Stromal cell of bone marrow (primary cell): ENCODE results near the gene FHIP1B.

Source experiments
- DNase-seq: peaks from one replicate; pipeline ENCODE4 v3.0.0-alpha.2; 2012; ENCODE audit warnings: low read depth

Gene FHIP1B

DNA sequence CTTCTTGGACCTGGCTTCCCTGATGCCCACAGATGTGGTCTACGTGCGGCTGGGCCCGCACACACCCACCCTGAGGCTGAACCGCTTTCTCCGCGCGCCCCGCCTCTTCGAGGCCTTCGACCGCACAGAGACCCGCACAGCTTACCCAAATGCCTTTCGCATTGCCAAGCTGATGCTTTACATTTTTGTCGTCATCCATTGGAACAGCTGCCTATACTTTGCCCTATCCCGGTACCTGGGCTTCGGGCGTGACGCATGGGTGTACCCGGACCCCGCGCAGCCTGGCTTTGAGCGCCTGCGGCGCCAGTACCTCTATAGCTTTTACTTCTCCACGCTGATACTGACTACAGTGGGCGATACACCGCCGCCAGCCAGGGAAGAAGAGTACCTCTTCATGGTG is 5.7 kb upstream of the FHIP1B start:
- no peak for DNase-seq

DNA sequence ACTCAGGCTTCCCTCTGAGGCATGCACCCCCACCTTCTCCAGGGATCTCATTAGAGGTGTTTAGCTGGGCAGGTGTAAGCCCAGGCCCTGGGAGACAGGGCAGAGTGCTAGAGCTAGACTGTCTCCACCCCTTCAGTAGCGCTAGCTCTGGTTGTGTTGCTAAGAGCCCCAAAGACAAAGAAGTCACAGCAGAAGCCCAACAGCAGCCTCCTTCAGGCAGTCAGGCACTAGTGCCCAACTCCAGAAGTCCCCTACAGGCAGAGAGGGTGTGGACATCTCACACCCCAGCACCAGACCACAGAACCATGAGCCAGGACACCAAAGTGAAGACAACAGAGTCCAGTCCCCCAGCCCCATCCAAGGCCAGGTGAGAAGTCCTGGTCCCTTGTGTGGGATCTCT is 4.5 kb upstream of the FHIP1B start, which contains the start of gene CNGA4:
Gene CNGA4, plus strand, starts transcription at position 188 of the 400 bp plus-strand sequence. Its CDS starts 118 bp downstream, at position 306.
- DNase-seq = no peak

- no peak for DNase-seq
These were observed 3.4 kb upstream of the FHIP1B start for GRCh38 chr11:6237761-6238302.

DNA sequence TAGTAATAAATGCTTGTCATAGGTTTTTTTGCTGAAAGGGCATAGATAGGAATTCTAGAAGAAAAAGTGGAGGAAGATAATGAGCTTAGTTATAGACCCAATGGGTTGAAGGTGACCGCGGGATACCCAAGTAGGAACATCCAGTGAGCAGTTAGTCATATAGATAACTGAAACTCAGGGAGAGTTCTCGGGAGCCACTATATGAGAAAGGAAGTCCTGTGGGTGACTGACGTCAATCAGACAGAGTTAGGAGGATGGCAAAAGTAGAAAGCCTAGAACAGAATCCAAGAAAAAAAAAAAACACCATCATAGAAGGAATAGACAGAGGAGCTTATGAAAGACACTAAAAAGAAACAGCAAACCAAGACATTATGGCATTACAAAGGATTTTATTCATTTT is 2.8 kb upstream of the FHIP1B start:
- no peak for DNase-seq

- DNase-seq = no peak
These were observed 451 bp downstream of the FHIP1B start for GRCh38 chr11:6233984-6234386.

DNA sequence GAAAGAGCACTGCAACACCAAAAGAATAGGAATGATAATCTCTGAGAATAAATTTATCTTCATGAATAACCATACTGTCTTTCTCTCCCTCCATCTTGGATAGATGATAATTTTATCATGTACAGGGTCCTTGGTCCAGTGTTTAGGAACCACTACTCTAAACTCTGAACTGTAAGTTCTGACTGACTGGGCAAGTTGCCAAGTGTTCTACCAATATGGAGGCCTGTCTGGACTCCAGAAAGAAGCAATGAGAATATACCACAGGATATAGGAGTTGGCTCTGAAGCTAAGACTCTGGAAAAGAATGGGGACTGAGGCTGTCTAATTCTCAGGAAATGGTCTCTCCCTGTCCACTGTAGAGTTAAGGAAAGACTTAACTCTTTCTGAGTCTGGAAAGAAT is 1.5 kb downstream of the FHIP1B start:
- no peak for DNase-seq

DNA sequence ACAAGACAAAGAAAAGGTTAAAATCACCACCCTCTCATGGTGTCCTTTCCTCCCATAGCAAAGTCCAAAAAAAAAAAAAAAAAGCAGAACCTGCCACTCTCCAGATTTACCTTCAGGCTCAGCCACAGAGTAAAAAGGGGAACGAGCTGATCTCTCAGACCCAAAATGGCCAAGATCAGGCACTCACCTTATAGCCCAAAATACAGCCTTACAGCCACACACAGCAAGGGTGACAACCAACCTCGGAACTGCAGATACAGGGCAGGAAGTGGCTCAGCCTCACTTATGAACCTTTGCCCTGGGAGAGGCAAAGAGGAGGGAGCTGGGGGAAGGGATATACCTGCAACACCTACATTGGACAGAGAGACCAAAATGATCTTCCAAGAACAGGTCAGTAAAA is 4.5 kb downstream of the FHIP1B start:
- no peak for DNase-seq

DNA sequence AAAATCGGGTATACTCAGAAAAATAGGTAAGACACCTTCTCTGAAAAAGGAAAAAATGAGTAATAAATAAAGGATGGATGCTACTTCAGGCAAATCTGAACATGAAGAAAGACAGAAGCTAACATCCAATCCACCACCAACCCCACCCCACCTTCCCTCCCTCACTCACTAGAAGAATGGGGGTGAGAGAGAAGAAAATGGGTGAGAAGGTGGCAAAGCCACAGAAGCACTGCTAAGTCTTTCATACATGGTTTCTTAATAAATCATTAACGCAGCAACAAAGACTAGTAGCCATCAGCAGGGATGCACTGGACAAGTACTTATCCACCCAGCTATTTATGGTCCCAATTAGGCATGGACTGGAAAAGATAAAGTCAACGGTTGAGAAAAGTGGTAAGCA is 5.9 kb downstream of the FHIP1B start:
- DNase-seq = no peak

GRCh38 chr11:6225896-6226295 is 8.5 kb downstream of the FHIP1B start:
- DNase-seq = no peak

- DNase-seq = no peak
These were observed 9.4 kb downstream of the FHIP1B start for GRCh38 chr11:6225024-6225423.

DNA sequence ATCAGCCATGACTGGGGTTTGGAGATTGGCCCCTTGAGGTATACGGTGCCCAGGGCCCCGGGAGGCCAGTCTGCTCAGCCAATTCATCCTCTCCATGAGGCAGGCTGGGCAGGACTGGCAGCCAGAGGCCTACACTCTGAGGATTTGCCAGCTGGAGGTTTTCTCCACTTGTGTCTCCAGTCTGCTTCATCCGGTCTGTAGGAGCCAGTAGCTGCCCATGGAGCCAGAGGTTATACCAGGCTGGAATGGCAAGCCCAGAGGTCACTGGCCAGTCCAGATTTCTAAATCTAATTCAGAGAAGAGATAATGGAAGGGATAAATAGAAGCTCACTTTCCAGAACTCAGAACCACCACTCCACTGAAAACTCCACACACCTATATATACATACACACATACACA is 10.0 kb downstream of the FHIP1B start:
- no peak for DNase-seq

- DNase-seq = no peak
These were observed 10.6 kb downstream of the FHIP1B start for GRCh38 chr11:6223854-6224253.

- peak; percentile 98 for DNase-seq
These were observed 15.1 kb downstream of the FHIP1B start for GRCh38 chr11:6219359-6219758.

DNA sequence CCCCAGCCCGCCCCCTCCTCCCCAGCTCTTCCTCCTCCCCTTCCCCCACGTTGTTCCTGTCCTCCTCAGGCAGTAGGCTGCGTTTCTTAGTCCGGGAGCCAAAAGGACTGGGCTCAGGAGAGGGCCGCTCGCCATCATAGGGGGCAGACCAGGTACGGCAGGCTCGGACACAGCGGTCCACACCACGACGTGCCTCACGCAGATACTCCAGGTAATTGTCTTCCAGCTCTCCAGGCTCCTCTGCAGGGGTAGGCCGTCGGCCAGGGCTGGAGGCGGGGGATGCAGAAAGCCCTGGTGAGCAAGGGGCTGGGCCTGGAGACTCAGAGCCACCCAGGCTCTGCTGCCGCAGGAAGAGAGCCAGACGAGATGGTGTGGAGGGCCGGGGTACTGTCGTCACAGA is 16.7 kb downstream of the FHIP1B start:
- no peak for DNase-seq

DNA sequence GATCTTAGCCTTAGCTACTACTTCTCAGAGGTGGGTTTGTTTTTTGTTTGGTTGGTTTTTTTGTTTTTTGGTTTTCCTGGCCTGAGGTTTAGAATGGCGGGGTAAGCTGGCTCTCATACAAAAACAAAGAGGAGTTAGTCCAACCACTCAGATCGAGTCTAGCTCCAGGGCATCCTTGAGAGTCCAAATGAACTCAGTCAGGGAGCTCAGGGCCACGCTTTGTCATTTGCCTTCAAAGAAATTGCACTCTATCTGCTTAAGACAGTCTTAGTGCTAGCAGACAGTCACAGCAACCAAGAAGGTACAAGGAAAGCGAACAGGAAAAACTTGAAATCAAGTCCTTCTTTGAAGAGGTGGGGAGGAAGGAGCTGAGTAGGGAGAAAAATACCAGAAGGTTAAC is 17.9 kb downstream of the FHIP1B start:
- no peak for DNase-seq

GRCh38 chr11:6214530-6214929 is 19.9 kb downstream of the FHIP1B start:
- DNase-seq = no peak

- no peak for DNase-seq
These were observed 24.0 kb downstream of the FHIP1B start for GRCh38 chr11:6210274-6210955.

- DNase-seq = no peak
These were observed 24.6 kb downstream of the FHIP1B start for GRCh38 chr11:6209801-6210200.

DNA sequence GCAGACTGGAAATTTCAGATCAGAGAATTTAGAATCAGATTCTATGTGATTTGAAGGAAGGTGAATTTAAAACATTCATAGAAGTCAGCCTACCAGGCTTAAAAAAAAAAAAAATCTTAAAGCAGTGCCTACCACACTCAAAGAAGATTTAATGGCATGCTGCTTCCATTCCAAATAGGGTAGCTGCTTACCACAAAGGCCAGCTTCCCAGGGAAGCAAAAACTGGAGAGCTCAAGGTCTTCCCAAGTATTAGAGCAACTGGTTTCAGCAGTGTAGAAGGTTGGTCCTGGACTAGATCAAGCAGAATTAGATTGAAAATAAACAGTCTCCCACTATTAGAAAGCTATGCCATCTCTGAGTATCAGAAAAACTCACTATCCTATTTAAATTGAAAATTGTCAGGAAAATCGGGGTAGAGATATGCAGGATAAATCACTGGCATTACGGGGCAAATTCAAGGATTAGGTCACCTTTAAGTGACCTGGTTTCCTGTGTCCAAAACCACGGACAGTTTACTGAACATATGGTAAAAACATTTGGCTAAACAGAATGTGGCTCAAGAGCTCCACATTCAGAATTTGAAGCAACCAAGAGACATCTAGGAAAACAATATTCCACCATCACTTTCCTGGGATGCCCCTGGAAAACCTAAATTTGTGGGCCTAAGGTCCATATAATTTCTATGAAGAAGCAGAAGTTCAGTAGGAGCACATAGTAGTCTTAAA is 27.8 kb downstream of the FHIP1B start:
- no peak for DNase-seq

DNA sequence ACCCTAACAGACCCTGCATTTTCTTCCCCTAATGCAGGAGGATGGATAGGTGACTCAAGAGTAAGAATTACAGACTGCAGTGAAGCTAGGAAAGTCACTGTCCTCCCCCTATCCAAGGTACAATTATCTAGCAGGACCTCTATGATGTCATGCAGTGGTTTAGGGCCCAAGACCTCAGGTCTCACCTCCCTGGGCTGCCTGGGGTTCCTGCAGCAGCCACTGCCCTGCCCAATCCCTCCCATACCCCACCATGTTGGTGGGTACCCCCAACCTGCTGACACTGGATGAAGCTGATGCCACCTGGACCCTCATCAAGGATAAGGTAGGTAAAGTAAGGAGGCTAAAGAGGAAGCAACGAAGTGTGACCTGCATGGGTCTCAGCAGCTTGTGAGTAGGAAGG is 29.1 kb downstream of the FHIP1B start, which contains the start of gene C11orf42:
Gene C11orf42, plus strand, starts transcription at position 192 of the 400 bp plus-strand sequence. Its CDS starts 59 bp downstream, at position 251.
- no peak for DNase-seq

DNA sequence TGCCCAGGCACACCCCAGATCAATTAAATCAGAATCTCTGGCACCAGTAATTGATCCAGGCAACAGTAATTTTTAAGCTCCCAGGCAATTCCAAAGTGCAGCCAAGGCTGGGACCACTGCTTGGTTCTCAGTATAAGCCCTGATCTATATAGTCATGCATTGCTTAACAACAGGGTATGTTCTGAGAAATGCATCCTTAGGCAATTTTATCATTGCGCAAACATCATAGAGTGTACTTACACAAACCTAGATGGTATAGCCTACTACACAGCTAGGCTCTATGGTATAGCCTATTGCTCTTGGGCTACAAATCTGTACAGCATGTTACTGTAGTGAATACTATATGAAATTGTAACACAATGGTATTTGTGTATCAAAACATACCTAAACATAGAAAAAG is 29.7 kb downstream of the FHIP1B start:
- DNase-seq = no peak

DNA sequence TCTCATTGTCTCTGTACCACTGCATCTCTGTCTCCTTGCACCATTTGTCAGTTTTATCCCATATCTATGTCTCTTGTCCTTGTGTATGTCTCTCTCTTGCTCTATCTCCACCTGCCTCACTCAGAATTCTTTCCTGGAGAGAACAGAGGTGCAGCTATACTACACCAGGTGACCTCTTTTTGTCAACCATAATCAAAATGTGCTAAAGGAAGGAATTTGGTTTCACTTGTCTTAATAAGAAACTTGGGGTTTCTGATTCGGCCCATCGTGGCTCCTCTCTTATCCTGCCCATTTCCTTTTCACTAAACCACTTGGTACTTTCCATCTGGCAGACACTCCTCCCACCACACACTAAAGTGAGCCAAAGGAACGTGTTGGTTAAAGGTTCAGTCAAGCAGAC is 31.1 kb downstream of the FHIP1B start:
- DNase-seq = no peak

GRCh38 chr11:6202041-6202440 is 32.4 kb downstream of the FHIP1B start:
- DNase-seq = no peak
